Pancreas (tissue), 10 donors: ENCODE measurements around the gene SQSTM1. TPM values are rescaled to one million over a fixed set of nuclear protein-coding genes. Genes with fewer than 3 reads are reported as not detected.

Experiments
- ATAC-seq, 4 donors: fragments of 200-7000 bp; cut with Tn5 transposase; one replicate each; pipeline versions ENCODE4 v1.8.0 to v1.9.1; 2020; ENCODE audit warnings: mild to moderate bottlenecking in 4 of 4, moderate library complexity in 4 of 4
- DNase-seq, 6 donors: peaks; one replicate each; pipeline ENCODE4 v3.0.0-alpha.2; 2020
- FAIRE-seq: peaks from 2 replicates; lab custom pipeline; 2012; peaks lifted over from hg19 to GRCh38; lab: Jason Lieb, UNC
- H3K27ac ChIP-seq, 4 donors: fragments of 200-600 bp; sonication (generic); 1 replicate in 3 of 4; 2 replicates in 1 of 4; pipeline versions ENCODE4 v1.5.0 to v1.8.0; 2020
- H3K27me3 ChIP-seq, 4 donors: fragments of 200-600 bp; one replicate each; pipeline ENCODE4 v1.8.0; 2021
- H3K36me3 ChIP-seq, 3 donors: fragments of 200-600 bp; sonication (generic) in 1 of 3; one replicate each; pipeline versions ENCODE4 v1.5.0 to v1.8.0; 2020 to 2021
- H3K4me1 ChIP-seq, 3 donors: fragments of 200-600 bp; one replicate each; pipeline ENCODE4 v1.8.0; 2021
- H3K4me3 ChIP-seq, 4 donors: fragments of 200-600 bp; sonication (generic) in 2 of 4; one replicate each; pipeline versions ENCODE4 v1.5.0 to v1.8.0; 2020 to 2021
- H3K9me3 ChIP-seq, 4 donors: fragments of 200-600 bp; one replicate each; pipeline ENCODE4 v1.8.0; 2021
- CTCF ChIP-seq, 4 donors: fragments of 200-600 bp; sonication (generic) in 3 of 4; IDR thresholded peaks; one replicate each; pipeline versions ENCODE4 v1.5.0 to v1.8.0; 2021; ENCODE audit warnings: antibody characterized with exemption in 4 of 4
- WGBS, 2 donors: extraction: QIAGEN DNeasy Blood & Tissue Kit; methylation state at CpG; one replicate each; pipeline ENCODE4 v1.1.7; 2013; 5-methylcytosine and 5-hydroxymethylcytosine counted together
- intact Hi-C, 3 donors: fragments of 100-400 bp; cut with DNase I; formaldehyde crosslinking; loops; one replicate each; pipeline versions ENCODE4 v1.11.1 to v1.14.2; 2022
- polyA plus RNA-seq, 2 donors: library from polyadenylated mRNA; stranded (reverse); fragments of 200-250 nt; gene quantifications; one replicate each; pipeline ENCODE4 v1.2.3, GENCODE V29; 2013
- total RNA-seq, 6 donors: library from RNA; stranded (reverse); fragmentation: NEBNext Ultra II Directional in 4 of 6; extraction: Animal tissue kit (Norgen Biotek cat#: 25700) in 4 of 6; gene quantifications; one replicate each; pipeline versions ENCODE4 v1.2.1 to v1.2.4, GENCODE V29; 2021 to 2023
- donor health status: healthy with polysubstance abuse.
- donor health status: DM: no; HTN: no; CAD: no; lungs with moderate emphysema.
- donor health status: DM: no; HTN: no; CAD: no.
- donor health status: control.
- donor health status: control.
- donor health status: Bipolar disorder and iron deficiency.
- donor health status: DM: yes; HTN: yes; CAD: no.
- donor health status: DM: no; HTN: no; CAD: no.
- donor health status: DM: no; HTN: no; CAD: no.
- donor health status: DM: yes; HTN: yes; CAD: no.

The SQSTM1 gene
- total and polyA plus RNA-seq, 8 donors, result 125 to 261 (median 200) TPM

GRCh38 chr5:179804555-179804947 is 16.2 kb upstream of the SQSTM1 start:
- ATAC-seq (no peak), FAIRE-seq (no peak), DNase-seq (no peak)
- Histone ChIP-seq H3K27me3 (no peaks in the 10 kb centered on the region), H3K4me1 (peaks cover 0 to 22% (median 0%) of the 10 kb centered on the region in 3 donors), H3K36me3 (peaks cover 0 to 8% (median 0%) of the 10 kb centered on the region in 3 donors), H3K9me3 (no peaks in the 10 kb centered on the region), H3K27ac (peak overlapping the region in 3 of 4 donors; percentile 82 to 94 (median 93)), H3K4me3 (peak overlapping the region in 1 of 4 donors; percentile 89)
- 79 to 90% methylated on average over 8 of the region's 8 CpGs for WGBS, 2 donors
- intact Hi-C loops, result loop anchor here in 2 of 3 donors (5.0 to 10.0 kb wide), 2 partner anchors 98 to 110 kb away; no protein-coding TSS in a partner anchor
- no peak for TF ChIP-seq CTCF (IDR thresholded peaks at IDR 0.05)

- intact Hi-C loops, result loop anchor here in 1 of 3 donors (10.0 kb wide), 1 partner anchor 110 kb away; no protein-coding TSS in a partner anchor
- H3K4me3 ChIP-seq, result peak overlapping the region; percentile 77 to 91 (median 84)
- peak in 4 of 6 donors; percentile 43 to 72 (median 58) for DNase-seq
- H3K4me1 ChIP-seq, result peaks cover 0 to 22% (median 0%) of the 10 kb centered on the region in 3 donors
- no peaks in the 10 kb centered on the region for H3K9me3 ChIP-seq
- no peak for FAIRE-seq
- no peak for TF ChIP-seq CTCF (IDR thresholded peaks at IDR 0.05)
- H3K36me3 ChIP-seq, result peaks cover 0 to 4% (median 0%) of the 10 kb centered on the region in 3 donors
- peak; percentile 5 to 23 (median 14) for ATAC-seq
- peak overlapping the region; percentile 81 to 94 (median 88) for H3K27ac ChIP-seq
- WGBS, 2 donors, result 4 to 14% methylated on average over 9 of the region's 9 CpGs
- H3K27me3 ChIP-seq, result no peaks in the 10 kb centered on the region
Observed at GRCh38 chr5:179805070-179805528, 15.6 kb upstream of the SQSTM1 start.

GRCh38 chr5:179805529-179806249 is 15.0 kb upstream of the SQSTM1 start:
- no peak for FAIRE-seq
- intact Hi-C loops, result loop anchor here in 1 of 3 donors (10.0 kb wide), 1 partner anchor 109 kb away; no protein-coding TSS in a partner anchor
- peak overlapping the region; percentile 81 to 94 (median 88) for H3K27ac ChIP-seq
- H3K4me3 ChIP-seq, result peak overlapping the region; percentile 77 to 91 (median 84)
- ATAC-seq, result peak; percentile 18 to 43 (median 32)
- H3K9me3 ChIP-seq, result no peaks in the 10 kb centered on the region
- H3K36me3 ChIP-seq, result peaks cover 0 to 4% (median 0%) of the 10 kb centered on the region in 3 donors
- H3K4me1 ChIP-seq, result peaks cover 0 to 22% (median 0%) of the 10 kb centered on the region in 3 donors
- DNase-seq, result peak; percentile 38 to 87 (median 61)
- 1 to 5% methylated on average over 26 to 65 of the region's 65 CpGs for WGBS, 2 donors
- no peak for TF ChIP-seq CTCF (IDR thresholded peaks at IDR 0.05)
- H3K27me3 ChIP-seq, result no peaks in the 10 kb centered on the region

- Histone ChIP-seq H3K4me1 (peaks cover 0 to 22% (median 0%) of the 10 kb centered on the region in 3 donors), H3K4me3 (peak within 1 kb of the TSS; percentile 77 to 91 (median 84)), H3K27me3 (no peaks in the 10 kb centered on the region), H3K36me3 (no peaks in the 10 kb centered on the region), H3K9me3 (no peaks in the 10 kb centered on the region), H3K27ac (peak within 1 kb of the TSS; percentile 81 to 94 (median 88))
- intact Hi-C loops, result loop anchor here in 1 of 3 donors (10.0 kb wide), 1 partner anchor 108 kb away; no protein-coding TSS in a partner anchor
- TF ChIP-seq CTCF (IDR thresholded peaks at IDR 0.05), result no peak
- FAIRE-seq (no peak), DNase-seq (peak; percentile 80 to 93 (median 84)), ATAC-seq (peak; percentile 80 to 87 (median 86))
- 1% methylated on average over 22 to 108 of the region's 108 CpGs for WGBS, 2 donors
Observed at GRCh38 chr5:179806250-179807048, 14.3 kb upstream of the SQSTM1 start, which contains the start of gene MGAT4B. Gene MGAT4B, minus strand, starts transcription at chr5:179806866. Its CDS starts 283 bp downstream, at chr5:179806583.
